GM18951 (cell line): ENCODE measurements around the gene RAD51B.

Experiments used
- POLR2A ChIP-seq: IDR thresholded peaks from 4 replicates; pipeline ENCODE4 v1.6.1; 2011; ENCODE audit warnings: mild to moderate bottlenecking; ENCODE audit not compliant: insufficient read length, insufficient read depth; ENCODE audit errors: extremely low read depth
- in situ Hi-C: fragments of 300-500 bp; cut with MboI; formaldehyde crosslinking; loops from one replicate; pipeline ENCODE4 v1.12.0; 2022; ENCODE audit warnings: low sequenced_read_pairs, mixed read lengths, inconsistent platforms; ENCODE audit not compliant: unreplicated experiment

The RAD51B gene

DNA sequence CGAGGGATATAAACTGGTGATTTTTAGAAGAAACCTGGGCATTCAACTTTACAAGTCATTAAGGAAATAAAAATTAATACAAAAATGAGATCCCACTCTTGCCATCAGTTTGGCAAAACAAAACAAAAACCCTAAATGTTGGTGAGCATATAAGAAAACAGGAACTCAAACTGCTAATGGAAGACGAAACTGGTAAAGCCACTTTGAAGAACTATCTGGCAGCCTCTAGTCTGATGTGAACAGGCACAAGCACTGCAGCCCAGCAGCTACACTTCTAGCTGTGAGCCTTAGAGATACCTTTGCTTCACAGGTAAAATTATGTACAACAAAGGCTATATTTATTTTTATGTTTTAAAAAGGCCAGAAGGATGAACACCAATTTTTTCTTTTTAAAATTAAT, 513.7 kb downstream of the RAD51B start:
- in situ Hi-C loops = no loop called here
- TF ChIP-seq POLR2A = no peak

DNA sequence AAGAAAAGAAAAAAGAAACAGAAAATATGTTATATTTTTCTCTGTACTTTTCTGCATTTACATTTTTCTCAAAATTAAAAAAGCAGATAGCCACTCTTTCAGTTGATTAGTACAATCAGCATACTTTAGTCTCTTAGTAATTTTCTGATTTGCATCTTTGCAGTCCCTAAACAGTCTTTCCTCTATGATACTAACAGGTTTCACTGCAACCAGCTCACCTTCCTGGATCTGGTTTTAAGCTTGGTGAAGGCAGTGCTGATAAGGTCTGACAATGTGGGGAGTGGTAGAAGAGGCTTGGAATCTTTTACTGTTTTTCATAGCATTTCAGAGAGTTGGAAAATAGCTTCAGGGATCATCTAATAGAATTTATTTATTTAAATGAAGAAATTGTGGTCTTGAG, 515.7 kb downstream of the RAD51B start:
- in situ Hi-C loops = no loop called here
- TF ChIP-seq POLR2A = no peak

DNA sequence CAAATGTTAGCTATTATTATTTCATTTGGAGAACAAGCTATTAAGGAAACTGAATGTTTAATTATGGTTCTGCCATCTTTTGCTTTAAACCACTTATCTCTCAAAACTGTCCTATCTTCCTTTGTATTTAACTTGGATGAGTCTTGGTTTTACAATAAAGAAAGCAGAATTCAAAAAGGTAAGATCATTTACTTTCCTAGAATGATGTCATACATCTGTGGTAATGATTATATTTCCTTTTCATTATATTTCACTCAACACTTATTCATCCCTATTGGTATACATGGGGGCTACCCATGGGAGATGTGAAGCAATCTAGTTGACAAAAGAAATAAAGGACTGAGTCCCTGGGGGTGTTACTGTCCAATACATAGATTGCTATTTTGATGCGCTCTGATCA, 516.6 kb downstream of the RAD51B start:
- in situ Hi-C loops = no loop called here

DNA sequence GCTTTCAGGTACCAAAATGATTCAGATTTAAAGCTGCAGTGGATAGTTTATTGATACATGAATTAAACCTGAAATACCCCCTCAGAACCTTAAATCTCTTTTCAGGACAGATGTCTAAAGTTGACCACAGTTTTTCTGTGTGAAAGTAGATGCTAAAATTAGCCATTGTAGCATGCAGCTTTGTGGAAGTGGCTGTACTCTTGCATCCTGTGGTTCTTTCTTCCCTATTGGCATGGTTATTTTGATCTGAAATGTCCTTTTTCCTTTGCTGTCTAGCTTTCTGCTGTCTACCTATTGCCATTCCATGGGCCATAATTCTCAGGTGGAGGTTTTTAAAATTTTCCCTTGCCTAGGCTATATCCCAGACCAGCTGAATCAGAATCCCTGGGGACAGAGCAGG, 517.7 kb downstream of the RAD51B start:
- TF ChIP-seq POLR2A = no peak
- in situ Hi-C loops = no loop called here

More for the DNA sequence above, 516.6 kb downstream of the RAD51B start:
- no peak for TF ChIP-seq POLR2A

DNA sequence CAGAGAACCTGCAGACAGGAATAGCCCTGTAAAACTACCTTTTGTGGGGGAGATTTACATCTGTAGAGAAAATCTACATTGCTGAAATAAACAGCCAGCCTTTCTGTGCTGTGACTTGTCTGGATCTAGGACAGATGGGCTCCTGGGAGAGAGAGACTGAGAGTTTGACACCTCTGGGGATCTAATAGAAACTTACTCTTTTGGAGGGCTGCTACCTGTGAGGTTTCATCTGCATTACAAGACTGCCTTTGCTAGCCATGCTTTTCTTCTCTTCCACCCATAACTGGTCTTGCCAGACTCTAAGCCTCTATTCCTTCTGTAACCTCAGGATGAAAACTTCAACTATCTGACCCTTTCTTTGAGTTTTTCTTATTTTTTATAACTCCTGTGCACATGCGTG, 520.7 kb downstream of the RAD51B start:
- no peak for TF ChIP-seq POLR2A
- in situ Hi-C loops = no loop called here

DNA sequence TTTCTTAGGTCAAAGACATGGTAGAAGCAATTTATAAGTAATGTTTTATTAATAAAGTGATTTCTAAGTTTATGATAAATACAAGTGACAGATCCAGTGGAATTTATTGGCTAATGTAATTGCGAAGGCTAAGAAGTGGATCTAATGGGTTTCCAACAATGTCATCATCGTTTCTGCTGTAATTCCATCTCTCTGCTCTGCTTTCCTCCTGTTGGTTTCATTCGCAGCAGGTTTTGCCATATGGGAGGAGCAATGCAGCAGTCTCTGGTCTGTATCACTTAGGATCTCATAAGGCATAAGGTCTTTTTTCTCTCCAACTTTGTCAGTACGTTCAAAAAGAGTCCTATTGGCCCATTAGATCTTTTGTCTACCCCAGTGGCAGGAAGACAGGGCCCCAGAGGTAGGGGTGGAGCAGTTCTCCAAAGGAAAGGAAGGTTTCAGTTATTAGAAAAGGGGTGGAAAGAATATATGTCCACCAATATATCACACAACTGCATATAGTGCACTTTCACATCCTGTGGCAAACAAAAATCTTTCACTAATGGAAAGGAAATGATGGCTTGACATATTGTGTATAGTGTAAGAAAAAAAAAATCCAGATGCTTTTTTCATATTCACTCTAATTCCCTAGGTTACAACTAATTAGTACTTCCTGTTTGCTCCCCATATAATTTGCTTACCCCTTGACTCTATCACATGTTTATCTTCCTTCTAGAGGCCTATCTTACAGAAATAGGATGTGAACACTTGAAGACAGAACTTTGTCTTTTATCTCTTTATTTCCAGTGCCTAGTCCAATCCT, 522.0 kb downstream of the RAD51B start:
- no peak for TF ChIP-seq POLR2A
- in situ Hi-C loops = no loop called here

DNA sequence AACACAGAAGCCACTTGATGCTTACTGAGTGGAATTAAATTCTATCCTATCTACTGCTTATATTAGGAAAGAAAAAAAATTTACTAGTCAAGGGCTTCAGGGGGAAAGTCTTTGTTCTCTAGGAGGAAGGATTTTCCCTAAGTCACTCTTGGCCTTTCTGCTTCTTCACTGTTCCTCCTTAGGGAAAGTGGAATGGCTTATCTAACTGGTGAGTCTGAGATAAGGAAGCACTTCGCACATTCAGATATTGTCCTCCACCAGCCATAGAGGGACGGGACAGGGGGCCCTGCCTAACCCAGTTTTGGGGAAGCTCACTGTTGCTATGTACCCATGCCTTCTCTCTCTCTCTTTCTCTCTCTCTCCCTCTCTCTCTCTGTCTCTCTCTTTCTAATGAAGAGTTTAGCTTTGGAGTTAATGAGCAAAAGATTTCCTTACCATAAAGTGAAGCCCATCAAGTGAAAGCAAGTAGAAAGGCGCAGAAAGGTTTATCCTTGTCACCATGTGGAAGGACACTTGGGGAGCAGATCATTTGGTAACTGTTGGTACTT, 522.7 kb downstream of the RAD51B start:
- in situ Hi-C loops = no loop called here

DNA sequence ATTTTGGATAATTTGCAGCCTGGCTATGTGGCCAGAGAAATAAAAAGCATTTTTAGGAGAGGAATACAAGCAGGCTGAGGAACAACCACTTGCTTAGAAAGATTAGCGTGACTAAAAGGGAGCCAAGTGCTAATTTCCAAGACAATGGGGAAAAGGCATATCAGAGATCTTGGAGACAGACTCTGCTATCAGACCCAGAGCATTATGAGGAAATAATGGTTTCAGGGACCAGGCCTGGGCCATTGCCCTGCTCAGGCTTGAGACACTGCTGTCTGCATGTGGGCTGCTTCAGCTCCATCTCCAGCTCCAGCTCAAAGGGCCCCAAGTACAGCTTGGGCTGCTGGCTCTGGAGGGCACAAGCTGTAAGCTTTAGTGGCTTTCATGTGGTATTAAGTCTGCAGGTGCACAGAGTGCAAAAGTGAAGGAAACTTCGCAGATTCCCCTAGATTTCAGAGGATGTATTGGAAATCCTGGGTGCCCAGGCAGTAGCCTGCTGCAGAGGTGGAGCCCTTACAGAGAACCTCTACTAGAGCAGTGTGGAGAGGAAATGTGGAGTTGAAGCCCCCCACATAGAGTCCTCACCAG, 524.0 kb downstream of the RAD51B start:
- TF ChIP-seq POLR2A = no peak
- in situ Hi-C loops = no loop called here

More for the DNA sequence above, 522.7 kb downstream of the RAD51B start:
- TF ChIP-seq POLR2A = no peak

DNA sequence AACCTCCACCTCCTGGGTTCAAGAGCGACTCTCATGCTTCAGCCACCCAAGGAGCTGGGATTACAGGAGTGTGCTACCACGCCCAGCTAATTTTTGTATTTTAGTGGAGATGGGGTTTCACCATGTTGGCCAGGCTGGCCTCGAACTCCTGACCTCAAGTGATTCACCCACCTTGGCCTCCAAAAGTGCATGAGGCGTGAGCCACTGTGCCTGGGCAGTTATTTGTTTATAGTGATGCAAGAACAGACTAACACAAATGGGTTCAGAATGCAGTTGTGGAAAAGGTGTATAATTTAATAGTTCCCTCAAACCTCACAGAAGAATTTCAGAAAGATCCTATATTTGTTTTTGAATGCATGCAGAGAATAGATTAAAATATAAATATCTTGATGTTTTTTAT, 526.2 kb downstream of the RAD51B start:
- in situ Hi-C loops = no loop called here
- TF ChIP-seq POLR2A = no peak

DNA sequence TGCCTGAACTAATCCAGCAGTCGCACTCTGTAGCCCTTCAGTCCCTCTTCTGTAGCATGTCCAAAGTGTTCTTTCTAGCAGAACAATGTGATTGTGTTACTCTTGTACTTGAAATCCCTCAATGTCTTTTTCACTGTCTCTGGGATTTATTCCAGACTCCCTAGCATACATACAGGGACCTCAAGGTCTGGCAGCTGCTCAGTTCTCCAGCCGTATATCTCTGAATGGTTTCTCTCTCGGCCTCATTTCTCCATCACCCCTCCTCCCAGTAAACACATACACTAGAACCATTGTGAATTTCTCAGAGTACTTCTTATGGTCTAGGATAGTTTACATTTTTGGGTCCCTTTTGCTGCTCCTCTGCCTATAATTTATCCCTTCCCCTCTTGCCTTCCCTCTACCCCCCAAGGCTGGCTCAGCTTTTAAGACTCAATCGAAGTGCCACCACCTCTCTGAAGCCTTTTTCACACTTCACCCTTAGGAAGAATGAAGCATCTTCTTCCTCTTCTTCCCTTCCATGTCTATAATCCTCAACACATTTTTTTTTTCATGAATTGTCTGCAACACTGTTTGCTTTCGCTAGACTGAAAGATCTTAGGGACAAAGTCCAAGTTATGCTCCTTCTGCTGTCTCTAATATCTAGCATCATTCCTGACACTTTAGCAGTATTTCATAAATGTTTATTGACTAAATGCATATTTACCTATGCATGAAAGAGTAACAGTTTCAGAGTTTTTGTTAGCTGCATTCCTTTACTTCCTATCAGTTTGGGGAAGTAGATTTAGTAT, 527.2 kb downstream of the RAD51B start:
- no peak for TF ChIP-seq POLR2A
- in situ Hi-C loops = no loop called here

DNA sequence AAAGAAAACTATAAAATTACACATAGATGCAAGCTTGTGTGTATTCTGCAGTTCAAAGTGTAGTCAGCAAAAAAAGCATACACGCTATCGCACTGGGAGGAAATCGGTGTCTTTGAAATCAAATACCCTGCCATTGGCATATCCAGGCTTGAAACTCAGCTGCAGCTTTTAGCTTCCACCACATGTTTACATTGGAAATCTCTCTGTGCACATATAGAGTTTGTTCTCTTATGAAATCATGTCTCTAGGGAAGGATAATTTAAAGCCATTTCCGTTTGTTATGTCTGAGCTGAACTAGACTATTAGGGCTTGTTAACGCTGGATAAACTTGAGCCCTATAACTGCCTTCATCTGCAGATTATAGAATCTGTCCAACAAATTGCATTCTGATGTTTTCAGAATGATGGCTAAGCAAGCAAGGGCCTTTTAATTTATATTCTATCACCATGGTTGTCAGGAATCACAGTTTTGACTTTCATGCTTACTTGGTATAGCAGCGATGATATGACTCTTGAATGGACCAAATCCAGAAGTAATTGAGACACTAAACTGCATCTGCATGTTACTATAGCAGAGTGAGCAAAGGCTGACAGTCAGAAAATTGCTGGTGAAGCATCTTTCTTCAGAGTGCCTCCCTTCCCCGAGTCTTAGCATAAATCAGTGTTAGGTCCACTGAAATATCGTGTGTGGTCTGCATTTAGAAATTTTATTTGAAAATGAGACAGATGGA, 530.5 kb downstream of the RAD51B start:
- in situ Hi-C loops = no loop called here
- no peak for TF ChIP-seq POLR2A

DNA sequence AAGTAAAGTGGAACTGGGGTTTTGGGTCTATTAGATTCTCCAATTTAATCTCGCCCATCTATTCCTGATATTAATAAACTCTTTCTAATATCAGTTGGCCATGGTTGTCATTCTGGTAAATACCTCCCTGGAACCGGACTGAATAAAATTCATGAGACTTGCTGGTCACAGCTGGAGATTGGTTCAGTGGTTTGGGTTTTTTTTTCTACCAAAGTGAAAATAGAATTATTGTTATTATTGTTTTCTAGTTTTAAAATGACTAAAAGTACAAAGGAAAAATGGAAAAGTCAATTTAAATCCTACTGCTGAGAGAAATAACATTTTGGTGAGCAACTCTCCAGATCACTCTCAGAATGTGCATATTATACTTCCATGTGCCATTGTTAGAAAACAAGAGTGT, 535.8 kb downstream of the RAD51B start:
- no peak for TF ChIP-seq POLR2A
- in situ Hi-C loops = no loop called here

DNA sequence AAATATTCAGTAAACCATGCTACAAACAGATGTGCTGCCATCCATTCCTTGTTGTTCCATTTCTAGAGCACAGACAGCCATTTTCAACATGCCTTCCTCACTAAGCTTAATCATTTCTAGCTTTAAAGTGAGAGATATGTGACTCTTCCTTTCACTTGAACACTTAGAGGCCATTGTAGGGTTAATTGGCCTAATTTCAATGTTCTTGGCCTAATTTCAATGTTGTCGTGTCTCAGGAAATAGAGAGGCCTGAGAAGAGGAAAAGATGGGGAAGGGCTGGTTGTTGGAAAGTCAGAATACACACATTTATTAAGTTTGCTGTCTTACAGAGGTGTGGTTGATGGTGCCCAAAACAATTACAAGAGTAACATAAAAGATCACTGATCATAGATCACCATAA, 538.2 kb downstream of the RAD51B start:
- no peak for TF ChIP-seq POLR2A

More for the DNA sequence above, 538.2 kb downstream of the RAD51B start:
- in situ Hi-C loops = no loop called here
